Measurements from ENCODE around the gene RTBDN.

The RTBDN gene

GRCh38 chr19:12802267-12803106 lies 31.9 kb downstream of the RTBDN start:
- no peak for TF ChIP-seq CTCF (IDR thresholded peaks at IDR 0.05; ENCODE audit: poor library complexity, severe bottlenecking)
- H3K9me3 ChIP-seq (ENCODE audit: severe bottlenecking) = no peaks in the 10 kb centered on the region
- ATAC-seq (ENCODE audit: low read depth) (no peak; the same call in 2 of the 3 replicates), DNase-seq (ENCODE audit: low spot score) (no peak)
- peaks cover 24% of the 10 kb centered on the region for H3K36me3 ChIP-seq (ENCODE audit: low read depth)
- H3K4me1 ChIP-seq (ENCODE audit: insufficient read depth, poor library complexity, severe bottlenecking) = peaks cover 3% of the 10 kb centered on the region
- H3K27me3 ChIP-seq (ENCODE audit: insufficient read depth, poor library complexity, severe bottlenecking) = no peaks in the 10 kb centered on the region
- H3K27ac ChIP-seq (ENCODE audit: poor library complexity, severe bottlenecking) = peak overlapping the region; percentile 60
- peak overlapping the region; percentile 72 for H3K4me3 ChIP-seq (ENCODE audit: severe bottlenecking)

GRCh38 chr19:12801466-12802266 lies 32.7 kb downstream of the RTBDN start, which contains the start of the genes PRDX2 and THSD8:
PRDX2 (minus strand) TSS chr19:12801800; CDS start chr19:12801261, 539 bp downstream.
THSD8 (plus strand) TSS chr19:12802069; CDS start chr19:12802072, 3 bp downstream.
- peak; percentile 82 for DNase-seq (ENCODE audit: low spot score)
- Histone ChIP-seq H3K36me3 (ENCODE audit: low read depth) (peaks cover 19% of the 10 kb centered on the region), H3K9me3 (ENCODE audit: severe bottlenecking) (no peaks in the 10 kb centered on the region), H3K27me3 (ENCODE audit: insufficient read depth, poor library complexity, severe bottlenecking) (no peaks in the 10 kb centered on the region), H3K4me3 (ENCODE audit: severe bottlenecking) (peak within 1 kb of the TSS; percentile 72), H3K27ac (ENCODE audit: poor library complexity, severe bottlenecking) (peak within 1 kb of the TSS; percentile 60), H3K4me1 (ENCODE audit: insufficient read depth, poor library complexity, severe bottlenecking) (no peaks in the 10 kb centered on the region)
- TF ChIP-seq CTCF (IDR thresholded peaks at IDR 0.05; ENCODE audit: poor library complexity, severe bottlenecking) = no peak
- peak; percentile 71 for ATAC-seq (ENCODE audit: low read depth)

GRCh38 chr19:12800923-12801465 lies 33.4 kb downstream of the RTBDN start:
- TF ChIP-seq CTCF (IDR thresholded peaks at IDR 0.05; ENCODE audit: poor library complexity, severe bottlenecking) = no peak
- peak overlapping the region; percentile 60 for H3K27ac ChIP-seq (ENCODE audit: poor library complexity, severe bottlenecking)
- no peak; the same call in 2 of the 3 replicates for ATAC-seq (ENCODE audit: low read depth)
- DNase-seq (ENCODE audit: low spot score) = no peak
- peaks cover 5% of the 10 kb centered on the region for H3K4me1 ChIP-seq (ENCODE audit: insufficient read depth, poor library complexity, severe bottlenecking)
- peak overlapping the region; percentile 72 for H3K4me3 ChIP-seq (ENCODE audit: severe bottlenecking)
- peaks cover 19% of the 10 kb centered on the region for H3K36me3 ChIP-seq (ENCODE audit: low read depth)
- H3K27me3 ChIP-seq (ENCODE audit: insufficient read depth, poor library complexity, severe bottlenecking) = no peaks in the 10 kb centered on the region
- no peaks in the 10 kb centered on the region for H3K9me3 ChIP-seq (ENCODE audit: severe bottlenecking)

GRCh38 chr19:12800466-12800770 lies 34.0 kb downstream of the RTBDN start:
- ATAC-seq (ENCODE audit: low read depth) = no peak
- Histone ChIP-seq H3K36me3 (ENCODE audit: low read depth) (peaks cover 19% of the 10 kb centered on the region), H3K4me3 (ENCODE audit: severe bottlenecking) (peak overlapping the region; percentile 72), H3K27me3 (ENCODE audit: insufficient read depth, poor library complexity, severe bottlenecking) (no peaks in the 10 kb centered on the region), H3K4me1 (ENCODE audit: insufficient read depth, poor library complexity, severe bottlenecking) (peaks cover 6% of the 10 kb centered on the region), H3K27ac (ENCODE audit: poor library complexity, severe bottlenecking) (peak overlapping the region; percentile 60), H3K9me3 (ENCODE audit: severe bottlenecking) (no peaks in the 10 kb centered on the region)
- DNase-seq (ENCODE audit: low spot score) = no peak
- TF ChIP-seq CTCF (IDR thresholded peaks at IDR 0.05; ENCODE audit: poor library complexity, severe bottlenecking) = no peak

All from RWPE2 (cell line).